T-helper 1 cell treated with Interleukin-12 subunit alpha and Interleukin-12 subunit beta and Interleukin-4 antibody, amounts not matched to agents 30 μg/mL and 1 μg/mL, for 36 hours (primary cell): ENCODE data around the gene CD2AP.
"Not testable (repeated sequence)": the region's sequence is repeated elsewhere in the genome, so short reads cannot be mapped to it uniquely, and the experiment has no call there.

Source experiments
- H3K27ac Mint-ChIP-seq: one replicate; pipeline ENCODE4 v1.8.0; 2021; ENCODE audit warnings: mild to moderate bottlenecking, mixed read lengths
- H3K27me3 Mint-ChIP-seq: one replicate; pipeline ENCODE4 v1.8.0; 2021; ENCODE audit warnings: low read depth, mixed read lengths
- H3K36me3 Mint-ChIP-seq: one replicate; pipeline ENCODE4 v1.8.0; 2021; ENCODE audit warnings: low read depth, mixed read lengths
- H3K4me1 Mint-ChIP-seq: one replicate; pipeline ENCODE4 v1.8.0; 2021; ENCODE audit warnings: low read depth, mixed read lengths
- H3K4me3 Mint-ChIP-seq: one replicate; pipeline ENCODE4 v1.8.0; 2021; ENCODE audit warnings: mild to moderate bottlenecking, moderate library complexity, mixed read lengths
- H3K9me3 Mint-ChIP-seq: one replicate; pipeline ENCODE4 v1.8.0; 2021; ENCODE audit warnings: mixed read lengths

CD2AP gene, protein sequence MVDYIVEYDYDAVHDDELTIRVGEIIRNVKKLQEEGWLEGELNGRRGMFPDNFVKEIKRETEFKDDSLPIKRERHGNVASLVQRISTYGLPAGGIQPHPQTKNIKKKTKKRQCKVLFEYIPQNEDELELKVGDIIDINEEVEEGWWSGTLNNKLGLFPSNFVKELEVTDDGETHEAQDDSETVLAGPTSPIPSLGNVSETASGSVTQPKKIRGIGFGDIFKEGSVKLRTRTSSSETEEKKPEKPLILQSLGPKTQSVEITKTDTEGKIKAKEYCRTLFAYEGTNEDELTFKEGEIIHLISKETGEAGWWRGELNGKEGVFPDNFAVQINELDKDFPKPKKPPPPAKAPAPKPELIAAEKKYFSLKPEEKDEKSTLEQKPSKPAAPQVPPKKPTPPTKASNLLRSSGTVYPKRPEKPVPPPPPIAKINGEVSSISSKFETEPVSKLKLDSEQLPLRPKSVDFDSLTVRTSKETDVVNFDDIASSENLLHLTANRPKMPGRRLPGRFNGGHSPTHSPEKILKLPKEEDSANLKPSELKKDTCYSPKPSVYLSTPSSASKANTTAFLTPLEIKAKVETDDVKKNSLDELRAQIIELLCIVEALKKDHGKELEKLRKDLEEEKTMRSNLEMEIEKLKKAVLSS

DNA sequence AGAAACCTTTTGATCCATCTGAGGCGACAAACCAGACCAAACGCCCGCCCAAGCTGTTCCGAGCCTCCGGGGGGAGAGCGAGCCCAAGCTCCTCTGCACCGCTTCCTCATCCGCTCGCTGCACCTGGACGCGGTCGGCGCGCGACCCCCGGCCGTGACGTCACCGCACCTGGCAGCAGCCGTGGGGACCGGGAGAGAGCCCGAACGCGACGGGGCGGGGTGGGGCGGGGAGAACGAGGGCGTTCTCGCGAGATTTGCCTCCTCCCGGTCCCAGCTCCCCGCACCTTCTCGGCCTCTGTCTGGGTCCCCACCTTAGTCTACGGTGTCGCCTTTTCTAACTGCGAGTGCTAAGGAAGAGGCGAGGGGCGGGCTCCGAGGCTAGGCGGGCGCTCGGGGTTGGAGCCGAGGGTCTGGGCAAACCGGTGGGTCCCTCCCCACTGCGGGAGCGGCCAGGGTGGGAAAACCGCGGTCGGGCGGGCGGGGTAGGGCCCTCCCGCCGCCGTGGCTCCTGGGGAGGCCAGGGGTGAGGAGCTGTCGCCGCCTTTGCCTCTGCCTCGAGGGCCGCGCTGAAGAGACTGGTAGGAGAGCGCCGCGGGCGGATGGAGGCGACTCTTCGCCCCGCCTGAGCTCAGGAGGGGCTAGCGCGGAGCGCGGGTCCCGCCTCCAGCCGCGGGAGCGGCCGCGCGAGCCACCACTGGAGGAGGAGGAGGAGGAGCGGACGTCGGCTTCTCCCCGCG, at the start of gene CD2AP:
Gene CD2AP (plus strand): TSS at position 293 of the 736 bp plus-strand sequence. CDS start 456 bp downstream, outside the sequence.
- Mint-ChIP-seq H3K4me3 (peak within 1 kb of the TSS; percentile 98), H3K27ac (peak within 1 kb of the TSS; percentile 96), H3K4me1 (peaks cover 29% of the 10 kb centered on the region), H3K9me3 (no peaks in the 10 kb centered on the region), H3K27me3 (peaks cover 7% of the 10 kb centered on the region), H3K36me3 (peaks cover 5% of the 10 kb centered on the region)

DNA sequence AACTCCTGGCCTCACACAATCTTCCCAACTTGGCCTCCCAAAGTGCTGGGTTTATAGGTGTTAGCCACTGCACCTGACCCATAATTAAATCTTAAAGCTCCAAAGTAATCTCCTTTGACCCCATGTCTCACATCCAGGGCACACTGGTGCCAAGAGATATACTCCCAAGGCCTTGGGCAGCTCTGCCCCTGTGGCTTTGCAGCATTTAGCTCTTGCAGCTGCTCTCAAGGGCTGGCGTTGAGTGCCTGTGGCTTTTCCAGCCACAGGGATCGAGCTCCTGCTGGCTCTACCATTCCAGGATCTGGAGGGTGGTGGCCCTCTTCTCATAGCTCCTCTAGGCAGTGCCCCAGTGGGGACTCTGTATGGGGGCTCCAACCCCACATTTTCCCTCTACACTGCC, 49.3 kb upstream of the CD2AP start:
- peaks cover 2% of the 10 kb centered on the region for H3K36me3 Mint-ChIP-seq
- H3K4me3 Mint-ChIP-seq: no peak overlapping the region
- H3K4me1 Mint-ChIP-seq: peaks cover 2% of the 10 kb centered on the region
- peaks cover 3% of the 10 kb centered on the region for H3K27me3 Mint-ChIP-seq
- H3K9me3 Mint-ChIP-seq: peaks cover 38% of the 10 kb centered on the region
- no peak overlapping the region for H3K27ac Mint-ChIP-seq

DNA sequence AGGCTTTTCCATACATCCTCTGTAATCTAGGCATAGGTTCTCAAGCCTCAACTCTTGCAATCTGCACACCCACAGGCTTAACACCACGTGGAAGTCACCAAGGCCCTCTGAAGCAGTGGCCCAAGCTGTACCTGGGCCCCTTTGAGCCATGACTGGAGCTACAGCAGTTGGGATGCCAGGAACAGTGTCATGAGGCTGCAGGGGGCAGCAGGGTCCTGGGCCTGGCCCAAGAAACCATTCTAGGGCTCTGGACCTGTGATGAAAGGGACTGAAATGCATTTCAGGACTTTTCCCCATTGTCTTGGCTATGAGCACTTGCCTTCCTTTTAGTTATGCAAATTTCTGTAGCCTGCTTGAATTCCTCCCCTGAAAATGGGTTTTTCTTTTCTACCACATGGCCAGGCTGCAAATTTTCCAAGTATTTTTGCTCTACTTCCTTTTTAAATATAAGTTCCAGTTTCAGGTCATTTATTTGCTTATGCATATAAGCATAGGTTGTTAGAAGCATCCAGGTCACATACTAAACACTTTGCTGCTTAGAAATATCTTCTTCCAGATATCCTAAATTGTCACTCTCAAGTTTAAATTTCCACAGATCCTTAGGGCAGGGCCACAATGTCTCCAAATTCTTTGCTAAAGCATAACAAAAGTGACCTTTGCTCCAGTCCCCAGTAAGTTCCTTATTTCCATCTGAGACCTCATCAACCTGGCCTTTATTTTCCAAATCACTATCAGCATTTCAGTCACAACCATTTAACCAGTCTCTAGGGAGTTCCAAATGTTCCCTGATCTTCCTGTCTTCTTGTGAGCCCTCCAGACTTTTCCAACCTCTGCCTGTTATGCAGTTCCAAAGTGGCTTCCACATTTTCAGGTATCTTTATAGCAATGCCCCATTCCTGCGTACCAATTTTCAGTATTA, 48.6 kb upstream of the CD2AP start:
- Mint-ChIP-seq H3K36me3 (peaks cover 2% of the 10 kb centered on the region), H3K27me3 (peaks cover 3% of the 10 kb centered on the region), H3K4me3 (no peak overlapping the region), H3K9me3 (peaks cover 38% of the 10 kb centered on the region), H3K27ac (no peak overlapping the region), H3K4me1 (peaks cover 2% of the 10 kb centered on the region)

DNA sequence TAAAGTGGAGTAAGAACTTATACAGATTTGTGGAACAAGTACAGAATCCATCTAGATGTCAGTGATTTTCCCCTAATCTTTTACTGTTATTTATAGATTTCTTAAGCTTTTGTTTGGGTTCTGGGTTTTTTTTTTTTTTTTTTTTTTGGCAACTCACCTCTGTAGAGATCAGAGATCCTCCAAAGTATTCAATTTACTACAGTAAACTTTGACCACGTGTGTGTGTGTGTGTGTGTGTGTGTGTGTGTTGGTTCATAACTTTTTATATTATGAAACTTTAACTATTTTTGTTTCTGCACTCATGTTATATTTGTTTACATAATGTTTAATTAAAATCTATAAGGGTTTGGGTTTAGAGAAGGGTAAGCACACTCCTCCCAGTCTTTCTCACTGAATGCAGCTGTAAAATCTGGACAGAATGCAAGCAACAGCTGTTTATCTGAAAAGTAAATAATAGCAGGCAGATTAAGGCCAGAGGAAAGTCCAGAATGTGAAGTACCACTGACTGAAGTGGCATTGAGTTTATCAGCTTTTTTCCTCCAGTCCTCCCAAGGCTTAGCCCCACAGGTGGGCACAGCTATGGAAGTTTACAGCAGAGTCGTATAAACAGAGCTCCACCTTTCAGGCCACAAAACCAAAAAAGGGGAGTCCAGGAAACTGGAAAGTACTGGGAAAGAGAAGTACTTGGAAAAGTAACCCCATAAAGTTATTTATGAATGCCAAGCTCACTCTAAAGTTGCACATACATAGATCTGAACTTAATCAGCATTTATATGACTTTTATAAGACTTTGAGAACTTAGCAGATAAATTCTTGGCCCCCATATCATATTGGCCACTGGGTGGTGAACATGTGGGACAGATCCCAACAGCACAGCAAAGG, 43.0 kb upstream of the CD2AP start:
- Mint-ChIP-seq H3K4me1 (no peaks in the 10 kb centered on the region), H3K9me3 (peaks cover 15% of the 10 kb centered on the region), H3K27me3 (peaks cover 14% of the 10 kb centered on the region), H3K4me3 (no peak overlapping the region), H3K27ac (no peak overlapping the region), H3K36me3 (no peaks in the 10 kb centered on the region)

DNA sequence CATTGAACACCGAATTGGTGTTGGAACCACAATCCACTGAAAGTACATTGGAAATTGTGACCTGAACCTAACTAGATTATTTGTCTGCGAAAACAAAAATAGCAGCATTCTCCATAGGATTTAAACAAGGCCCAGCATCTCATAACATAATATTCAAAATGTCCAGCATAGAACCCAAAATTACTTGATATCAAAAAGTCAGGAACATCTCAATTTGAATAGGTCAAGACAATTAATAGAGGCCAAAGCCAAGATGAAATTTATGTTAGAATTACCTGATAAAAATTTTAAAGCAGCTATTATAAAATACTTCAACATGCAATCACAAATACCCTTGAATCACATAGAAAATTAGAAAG, 42.4 kb upstream of the CD2AP start:
- Mint-ChIP-seq H3K27ac (no peak overlapping the region), H3K4me1 (no peaks in the 10 kb centered on the region), H3K36me3 (no peaks in the 10 kb centered on the region), H3K9me3 (peaks cover 11% of the 10 kb centered on the region), H3K27me3 (peaks cover 14% of the 10 kb centered on the region), H3K4me3 (no peak overlapping the region)

DNA sequence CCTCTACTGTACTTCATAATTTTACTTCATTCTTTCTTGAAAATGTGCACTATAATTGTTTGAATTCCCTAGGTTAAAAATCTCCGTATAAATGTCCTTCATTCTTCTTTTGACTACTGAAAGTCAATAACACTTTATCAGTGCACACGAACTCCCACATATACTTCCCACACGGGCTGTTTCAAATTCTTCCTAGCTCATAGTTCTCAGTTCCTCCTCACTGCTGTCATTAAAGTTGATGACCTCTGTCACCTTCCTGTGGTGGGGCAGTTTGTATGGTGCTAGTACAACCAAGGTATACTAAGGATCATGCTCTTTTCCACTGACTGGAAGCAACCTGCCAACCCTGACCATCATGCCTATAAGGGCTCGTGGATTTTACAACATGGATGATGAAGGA, 40.0 kb upstream of the CD2AP start:
- Mint-ChIP-seq H3K9me3 (no peaks in the 10 kb centered on the region), H3K4me1 (no peaks in the 10 kb centered on the region), H3K36me3 (no peaks in the 10 kb centered on the region), H3K4me3 (no peak overlapping the region), H3K27ac (no peak overlapping the region), H3K27me3 (peaks cover 14% of the 10 kb centered on the region)

DNA sequence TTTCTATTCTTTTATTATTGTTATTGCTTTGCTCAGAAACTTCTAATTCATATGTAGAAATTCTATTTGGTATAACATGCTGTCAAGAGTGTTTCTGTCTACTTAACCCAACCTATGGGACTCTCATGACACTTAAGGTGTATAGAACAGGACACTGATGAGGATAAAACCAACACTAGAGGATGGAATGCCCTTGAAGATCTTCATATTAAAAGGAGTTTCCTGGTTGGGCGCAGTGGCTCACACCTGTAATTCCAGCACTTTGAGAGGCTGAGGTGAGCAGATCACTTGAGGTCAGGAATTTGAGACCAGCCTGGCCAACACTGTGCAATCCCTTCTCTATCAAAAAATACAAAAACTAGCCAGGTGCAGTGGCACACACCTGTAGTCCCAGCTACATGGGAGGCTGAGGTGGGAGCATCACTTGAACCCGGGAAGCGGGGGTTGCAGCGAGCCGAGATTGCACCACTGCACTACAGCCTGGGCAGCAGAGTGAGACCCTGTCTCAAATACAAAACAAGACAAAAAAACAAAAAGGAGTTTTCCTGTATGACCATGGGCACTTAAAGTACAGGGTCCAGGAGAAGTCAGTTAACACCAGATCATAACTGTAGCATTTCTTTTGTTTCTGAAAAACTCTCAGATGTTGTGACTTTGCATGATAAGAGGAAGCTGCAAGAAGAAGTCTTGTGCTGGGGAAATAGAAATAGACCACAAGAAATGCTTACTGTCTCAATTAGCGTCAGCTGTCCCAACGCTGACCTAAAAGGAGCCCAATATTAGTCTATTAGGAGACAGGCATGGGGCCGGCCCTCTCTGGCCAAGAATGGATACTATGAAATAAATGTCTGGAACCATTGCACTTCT, 38.9 kb upstream of the CD2AP start:
- Mint-ChIP-seq H3K36me3 (no peaks in the 10 kb centered on the region), H3K4me3 (no peak overlapping the region), H3K27ac (no peak overlapping the region), H3K4me1 (no peaks in the 10 kb centered on the region), H3K9me3 (no peaks in the 10 kb centered on the region), H3K27me3 (peaks cover 12% of the 10 kb centered on the region)

DNA sequence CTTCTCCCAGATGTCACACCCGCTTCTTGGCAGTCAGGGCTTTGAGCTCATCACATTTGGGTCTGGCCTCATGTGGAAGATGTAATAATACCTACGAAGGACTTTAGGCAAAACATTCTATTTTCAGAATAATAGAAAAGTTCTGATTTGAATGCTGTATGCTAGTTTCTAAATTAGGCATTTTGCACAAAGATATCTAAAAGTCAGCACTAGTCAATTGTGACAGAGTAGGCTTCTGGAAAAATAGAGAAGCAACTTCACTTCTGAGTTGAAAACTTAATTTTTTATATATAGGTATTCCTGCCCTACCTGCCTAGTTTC, 38.3 kb upstream of the CD2AP start:
- Mint-ChIP-seq H3K4me1 (no peaks in the 10 kb centered on the region), H3K27me3 (peaks cover 12% of the 10 kb centered on the region), H3K4me3 (no peak overlapping the region), H3K36me3 (no peaks in the 10 kb centered on the region), H3K9me3 (no peaks in the 10 kb centered on the region), H3K27ac (no peak overlapping the region)

DNA sequence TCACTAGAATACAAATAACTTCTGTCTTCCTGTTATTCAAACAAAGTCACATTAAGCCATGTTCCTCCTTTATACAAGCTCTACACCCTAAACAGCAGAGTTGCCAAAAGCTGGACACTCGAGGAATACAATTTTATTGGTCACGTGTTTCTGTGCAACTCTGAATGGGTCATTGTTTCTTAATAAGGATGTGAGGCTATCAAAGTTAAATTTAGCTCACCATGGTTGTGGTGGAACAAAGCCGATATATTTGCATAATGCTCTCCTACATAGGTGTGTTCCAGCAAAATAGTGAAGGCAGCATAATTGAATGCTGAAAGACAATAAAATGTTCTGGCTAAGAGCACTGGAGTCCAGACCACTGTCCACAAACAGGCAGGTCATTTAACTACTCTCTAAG, 36.9 kb upstream of the CD2AP start:
- H3K27ac Mint-ChIP-seq: no peak overlapping the region
- peaks cover 10% of the 10 kb centered on the region for H3K27me3 Mint-ChIP-seq

DNA sequence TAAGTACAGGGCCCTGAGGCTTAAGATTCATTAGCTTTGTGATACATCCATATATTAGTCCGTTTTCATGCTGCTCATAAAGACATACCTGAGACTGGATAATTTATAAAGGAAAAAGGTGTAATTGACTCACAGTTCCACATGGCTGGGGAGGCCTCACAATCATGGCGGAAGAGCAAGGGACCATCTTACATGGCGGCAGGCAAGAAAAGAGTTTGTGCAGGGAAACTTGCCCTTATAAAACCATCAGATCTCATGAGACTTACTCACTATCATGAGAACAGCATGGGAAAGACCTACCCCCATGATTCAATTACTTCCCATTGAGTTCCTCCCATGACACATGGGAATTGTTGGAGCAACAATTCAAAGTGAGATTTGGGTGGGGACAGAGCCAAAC, 32.6 kb upstream of the CD2AP start:
- H3K27ac Mint-ChIP-seq, H3K9me3 Mint-ChIP-seq, H3K36me3 Mint-ChIP-seq, H3K4me3 Mint-ChIP-seq, H3K4me1 Mint-ChIP-seq, H3K27me3 Mint-ChIP-seq: not testable (repeated sequence)

More for the DNA sequence above, 36.9 kb upstream of the CD2AP start:
- Mint-ChIP-seq H3K4me3 (no peak overlapping the region), H3K36me3 (no peaks in the 10 kb centered on the region), H3K4me1 (no peaks in the 10 kb centered on the region), H3K9me3 (no peaks in the 10 kb centered on the region)

DNA sequence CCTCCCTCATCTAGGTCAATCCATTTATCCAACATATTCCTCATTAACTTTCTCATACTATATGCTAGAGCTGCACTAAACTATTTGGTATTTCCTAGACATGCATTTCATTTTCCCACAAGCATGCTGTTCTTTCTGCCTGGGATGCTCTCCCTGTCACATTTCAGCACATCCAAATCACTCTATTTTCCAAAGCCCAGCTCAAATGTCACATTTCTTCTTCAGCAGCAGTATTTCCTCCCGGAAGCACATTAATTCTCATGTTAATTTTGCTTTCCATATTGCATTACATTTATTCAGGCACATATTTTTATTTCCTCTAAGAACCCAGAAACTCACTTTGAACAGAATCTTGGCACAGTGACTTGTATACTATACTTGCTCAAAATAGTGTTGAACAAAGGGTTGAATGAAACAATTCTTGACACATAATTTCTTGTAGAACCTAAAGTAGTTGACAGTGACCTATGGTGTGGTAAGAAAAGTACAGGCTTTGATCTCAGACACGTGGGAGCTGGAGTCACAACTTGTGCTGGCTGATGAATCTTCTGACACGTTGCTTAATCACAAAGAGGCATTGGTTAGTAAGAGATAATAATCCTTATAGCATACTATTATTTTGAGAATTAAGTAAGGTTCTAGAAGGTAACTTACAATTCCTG, 30.8 kb upstream of the CD2AP start:
- no peaks in the 10 kb centered on the region for H3K9me3 Mint-ChIP-seq
- H3K27me3 Mint-ChIP-seq: no peaks in the 10 kb centered on the region
- H3K27ac Mint-ChIP-seq: no peak overlapping the region
- H3K4me3 Mint-ChIP-seq: no peak overlapping the region
- H3K36me3 Mint-ChIP-seq: no peaks in the 10 kb centered on the region
- peaks cover 3% of the 10 kb centered on the region for H3K4me1 Mint-ChIP-seq

DNA sequence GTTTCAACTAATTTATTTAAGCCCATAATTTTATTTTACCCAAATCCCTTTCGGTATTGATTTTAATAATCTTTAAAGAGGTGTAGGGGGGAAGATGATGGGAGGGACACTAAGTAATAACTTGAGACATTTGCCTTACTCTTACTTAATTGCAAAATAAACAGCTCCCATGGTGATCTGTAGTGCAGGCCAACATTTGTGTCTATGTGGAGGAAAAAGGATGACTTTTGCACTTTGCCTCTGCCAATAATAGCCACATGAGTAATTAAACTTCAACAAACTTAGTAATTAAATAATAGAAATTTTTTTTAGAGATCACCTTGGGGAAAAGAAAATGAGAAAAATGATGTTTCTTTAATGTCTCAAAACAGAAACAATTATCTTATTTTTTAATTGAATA, 29.9 kb upstream of the CD2AP start:
- peaks cover 3% of the 10 kb centered on the region for H3K4me1 Mint-ChIP-seq
- H3K9me3 Mint-ChIP-seq: no peaks in the 10 kb centered on the region
- H3K36me3 Mint-ChIP-seq: no peaks in the 10 kb centered on the region
- no peak overlapping the region for H3K27ac Mint-ChIP-seq
- no peak overlapping the region for H3K4me3 Mint-ChIP-seq
- no peaks in the 10 kb centered on the region for H3K27me3 Mint-ChIP-seq
